Measurements from ENCODE around the gene ADCY4.

GRCh38 chr14:24363401-24363800, 28.5 kb upstream of the ADCY4 start:
- TF ChIP-seq CTCF (IDR thresholded peaks at IDR 0.05; ENCODE audit: control extremely low read depth in 1 of 3, insufficient read depth in 1 of 3, low read depth in 1 of 3, low read length in 3 of 3) (no peak), POU5F1 (IDR thresholded peaks at IDR 0.05; ENCODE audit: low read depth, low read length) (no peak), GABPA (IDR thresholded peaks at IDR 0.05; ENCODE audit: borderline replicate concordance, insufficient read depth, low read length) (no peak), BACH1 (IDR thresholded peaks at IDR 0.05; ENCODE audit: low read length) (no peak), KDM1A (IDR thresholded peaks at IDR 0.05; ENCODE audit: borderline replicate concordance, low read length) (no peak), POLR2AphosphoS5 (IDR thresholded peaks at IDR 0.05; ENCODE audit: low read depth, low read length) (no peak), CHD7 (IDR thresholded peaks at IDR 0.05; ENCODE audit: insufficient replicate concordance, low read length) (no peak), EZH2 (IDR thresholded peaks at IDR 0.05; ENCODE audit: low read depth, low read length, severe bottlenecking) (no peak), EP300 (IDR thresholded peaks at IDR 0.05; ENCODE audit: borderline replicate concordance in 1 of 2, low read depth in 2 of 2, low read length in 2 of 2) (no peak)
